NCI-H2196 treated with DMSO at 0.1 percent for 48 hours (cell line): ENCODE measurements around the gene SIRPD.
"Not testable (repeated sequence)": the region's sequence is repeated elsewhere in the genome, so short reads cannot be mapped to it uniquely, and the experiment has no call there.

Experiments used
- DNase-seq: peaks from one replicate; lab custom pipeline; 2025; ENCODE audit not compliant: unreplicated experiment; lab: John Stamatoyannopoulos, UW

The SIRPD gene

DNA sequence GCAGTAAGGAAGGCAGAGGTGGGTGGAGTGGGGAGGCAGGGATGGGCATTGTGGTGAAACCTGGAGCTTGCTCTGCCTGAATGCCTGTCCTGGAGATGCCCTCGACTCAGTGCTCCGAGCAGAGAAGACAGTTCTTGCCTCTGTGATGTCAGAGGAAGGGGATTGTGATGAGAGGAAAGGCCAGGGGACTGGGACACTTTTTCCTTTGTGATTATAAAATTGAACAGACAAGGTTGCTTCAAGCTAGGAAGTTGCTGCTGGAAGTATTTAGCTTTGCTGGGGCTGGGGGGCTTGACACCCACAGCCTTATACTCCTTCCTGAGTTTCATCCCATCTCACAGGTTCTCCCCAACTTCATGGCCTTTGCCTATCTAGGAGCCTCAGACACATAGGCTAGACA is at the start of gene SIRPD:
TSS of gene SIRPD (minus strand) at position 101 of the 400 bp plus-strand sequence. CDS start at position 49, 52 bp downstream.
- DNase-seq = no peak

DNA sequence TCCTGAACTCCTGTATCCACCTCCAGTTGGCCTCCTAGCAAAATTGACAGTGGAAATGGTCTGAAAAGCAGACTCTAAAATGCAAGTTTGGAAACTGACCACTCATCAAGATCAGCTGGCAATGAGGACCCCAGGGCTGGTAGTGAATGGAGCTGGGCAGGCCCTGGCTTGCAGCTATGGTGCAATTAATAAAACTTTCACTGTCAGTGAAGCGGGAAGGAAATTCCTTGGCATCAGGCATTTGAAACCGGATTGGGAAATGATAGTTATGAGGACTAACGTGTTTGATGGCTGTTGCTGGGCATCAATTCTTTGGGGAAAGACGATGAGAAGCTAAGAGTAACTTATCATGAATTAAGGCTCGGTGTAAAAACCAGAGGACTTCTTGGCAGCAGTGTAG is 43.2 kb upstream of the SIRPD start:
- DNase-seq = no peak

DNA sequence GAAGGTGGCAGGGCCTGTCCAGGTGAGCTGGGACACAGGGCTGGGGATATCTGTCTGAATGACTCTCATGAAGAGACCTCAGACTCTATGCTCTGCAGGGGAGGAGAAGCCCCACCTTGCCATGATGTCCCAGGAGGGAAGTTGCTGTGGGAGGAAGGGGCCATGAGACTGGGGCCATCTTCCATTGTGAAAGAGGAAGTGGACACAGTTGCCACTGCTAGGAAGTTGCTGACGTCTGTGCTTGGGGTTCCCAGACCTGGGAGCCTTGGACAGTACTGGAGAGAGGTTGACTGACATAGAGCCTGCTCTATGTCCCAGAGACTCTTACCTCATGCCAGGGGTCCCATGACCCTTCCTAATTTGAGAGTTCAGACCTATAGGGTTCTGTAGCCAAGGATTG is 37.8 kb upstream of the SIRPD start:
- DNase-seq = no peak

DNA sequence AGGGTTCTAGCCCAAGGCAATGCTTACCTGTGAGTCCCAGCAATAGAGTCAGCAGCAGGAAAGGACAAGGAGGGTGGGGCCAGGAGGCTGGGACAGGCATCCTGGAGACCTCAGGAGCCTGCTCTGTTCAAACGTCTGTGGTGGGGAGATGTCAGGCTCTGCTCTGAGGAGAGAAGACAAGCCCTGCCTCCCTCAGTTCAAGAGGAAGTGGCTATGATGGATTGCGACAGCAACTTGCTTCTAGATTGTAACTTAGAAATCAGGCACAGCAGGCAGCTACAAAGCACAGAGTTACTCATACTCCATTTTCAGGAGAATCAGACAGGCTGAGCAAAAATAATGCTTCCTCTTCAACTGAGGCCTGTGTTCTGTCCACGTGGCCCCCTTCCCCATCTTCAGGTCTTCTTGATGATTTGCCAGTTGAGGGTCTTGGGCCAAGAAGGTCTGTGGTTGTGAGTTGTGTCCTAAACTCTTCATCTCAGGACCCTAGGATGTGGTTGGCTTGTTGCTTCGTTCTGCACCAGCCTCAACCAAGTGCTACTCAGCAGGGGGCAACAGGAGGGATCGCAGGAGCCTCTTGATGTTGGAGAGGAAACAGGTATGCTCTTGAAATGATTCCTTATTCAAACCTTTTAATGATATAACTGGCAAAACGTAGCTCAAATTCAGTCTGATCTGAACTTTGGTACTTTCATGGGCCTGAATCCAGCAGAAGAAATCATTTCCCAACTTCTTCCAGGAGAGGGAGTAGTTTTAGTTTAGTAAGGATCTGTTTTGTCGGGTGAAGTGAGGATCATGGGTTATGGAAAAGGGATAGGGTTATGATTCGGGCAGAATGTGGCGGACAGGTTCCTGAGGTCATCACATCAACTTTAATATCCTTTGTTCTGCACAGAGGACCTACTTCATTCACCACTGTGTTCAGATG is 31.3 kb upstream of the SIRPD start:
- DNase-seq = no peak

DNA sequence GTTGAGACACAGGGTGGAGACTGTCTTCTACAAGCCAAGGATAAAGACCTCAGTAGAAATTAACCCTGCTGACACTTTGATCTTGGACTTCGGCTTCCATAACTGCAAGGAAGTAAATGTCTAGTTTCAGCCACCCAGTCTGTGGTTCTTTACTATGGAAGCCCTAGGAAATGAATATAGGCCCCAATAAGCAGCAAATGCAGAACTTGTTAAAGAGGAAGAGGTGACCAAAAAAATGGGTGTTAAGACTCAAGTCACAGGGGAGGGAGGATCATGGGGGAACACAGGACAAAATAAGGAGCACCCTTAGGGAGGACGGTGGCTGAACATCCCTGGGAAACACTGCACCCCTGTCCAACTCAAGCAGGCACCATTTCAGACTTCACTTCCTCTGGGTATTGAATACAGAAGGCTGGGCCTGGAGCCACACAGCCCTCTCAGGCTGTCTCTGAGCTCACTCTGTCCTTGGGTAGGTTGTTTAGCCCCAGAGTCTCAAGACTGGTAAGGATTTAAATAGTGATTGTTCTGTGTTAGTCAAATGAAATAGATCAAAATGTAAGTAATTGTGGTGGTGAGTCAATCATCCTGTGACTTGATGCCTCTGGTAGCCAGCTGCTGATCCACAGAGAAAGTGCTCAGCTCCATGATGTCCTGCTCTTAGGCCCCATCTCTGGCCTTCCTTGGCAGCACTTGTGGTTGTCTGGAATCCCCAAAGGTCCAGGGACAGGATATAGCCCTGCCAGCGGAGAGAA is 30.5 kb upstream of the SIRPD start:
- no peak for DNase-seq

DNA sequence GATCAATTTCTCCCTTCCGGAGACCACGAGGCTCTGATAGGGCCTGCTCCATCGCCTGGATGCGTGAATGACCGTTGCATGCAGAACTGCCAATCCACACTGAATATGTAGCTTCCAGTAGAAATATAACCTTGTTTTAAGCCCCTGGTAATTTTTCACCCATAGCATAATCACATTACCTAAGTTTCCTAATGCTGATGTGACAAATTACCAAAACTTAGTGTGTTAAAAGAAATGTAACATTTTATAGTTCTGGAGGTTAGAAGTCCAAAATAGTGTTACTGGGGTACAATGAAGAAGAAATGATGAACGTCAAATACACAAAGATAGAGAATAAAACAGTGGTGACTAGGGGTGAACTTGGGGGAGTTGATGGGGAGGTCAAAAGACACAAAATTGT is 22.0 kb upstream of the SIRPD start:
- DNase-seq = no peak

DNA sequence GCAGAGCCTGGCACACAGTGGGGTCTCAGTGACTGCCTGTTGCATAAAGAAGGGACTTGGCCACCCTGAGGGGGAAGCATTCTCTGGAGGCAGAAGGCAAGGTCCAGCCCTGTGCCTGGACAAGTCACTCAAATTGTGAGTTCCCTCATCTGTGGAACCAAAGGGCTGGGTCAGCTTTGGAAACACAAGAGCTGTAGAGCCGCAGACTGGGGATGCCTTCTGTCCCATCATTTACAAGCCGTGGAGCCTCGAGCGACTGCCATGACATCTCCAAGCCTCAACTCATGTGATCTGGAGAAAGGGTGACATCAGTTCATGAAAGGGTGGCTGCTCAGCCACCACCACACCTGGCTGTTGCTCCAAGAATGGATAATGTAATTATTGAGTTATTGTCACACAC is 20.4 kb upstream of the SIRPD start:
- DNase-seq = no peak

DNA sequence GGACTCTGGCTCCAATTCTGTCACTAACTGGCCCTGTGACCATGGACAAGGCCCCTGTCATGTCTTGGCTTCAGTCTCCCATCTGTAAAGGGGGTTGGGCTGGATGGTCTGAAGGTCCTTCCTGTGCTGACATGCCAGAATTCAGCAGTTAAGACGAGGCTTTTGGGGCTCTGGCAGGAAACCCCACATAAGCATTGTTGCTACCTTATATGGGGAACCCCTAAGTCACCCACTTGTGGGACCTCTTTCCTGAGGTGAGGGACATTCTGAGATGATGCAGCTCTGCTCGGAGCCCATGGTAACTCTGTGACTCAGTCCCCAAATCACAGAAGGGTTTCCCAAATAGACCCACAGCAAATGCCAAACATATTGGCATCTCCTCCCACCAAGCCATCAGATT is 19.8 kb upstream of the SIRPD start:
- DNase-seq = not testable (repeated sequence)

DNA sequence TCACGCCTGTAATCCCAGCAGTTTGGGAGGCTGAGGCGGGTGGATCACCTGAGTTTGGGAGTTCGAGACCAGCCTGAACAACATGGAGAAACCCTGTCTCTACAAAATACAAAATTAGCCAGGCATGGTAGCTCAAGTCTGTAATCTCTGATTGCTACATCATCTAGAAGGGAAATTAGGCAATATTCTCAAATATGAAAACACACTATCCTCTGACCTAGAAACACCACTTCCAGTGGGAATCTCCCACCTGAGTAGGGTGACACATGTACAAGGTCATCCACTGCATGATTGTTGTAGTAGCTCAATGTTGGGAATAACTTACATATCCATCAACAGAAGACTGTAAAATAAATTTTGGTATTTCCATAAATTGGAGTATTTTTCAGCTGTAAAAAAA is 19.1 kb upstream of the SIRPD start:
- no peak for DNase-seq

DNA sequence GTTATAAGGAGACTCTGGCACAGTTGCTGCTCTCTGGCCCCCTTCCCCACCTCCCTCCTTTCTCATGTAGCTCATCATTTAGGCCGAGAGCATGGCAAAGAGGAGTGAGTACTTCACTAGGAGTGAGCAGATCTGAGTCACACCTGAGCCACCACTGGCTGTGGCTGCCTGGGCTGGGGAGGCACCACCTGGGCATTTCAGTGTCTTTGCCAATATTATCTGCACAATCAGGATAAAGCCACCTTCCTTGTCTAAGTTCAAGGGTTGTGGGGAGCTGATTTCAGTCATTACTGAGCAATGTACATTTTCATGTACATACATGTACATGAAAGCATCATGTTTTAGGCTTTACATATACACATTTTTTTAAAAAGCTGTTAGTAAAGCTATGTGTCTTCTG is 18.5 kb upstream of the SIRPD start:
- DNase-seq = not testable (repeated sequence)

DNA sequence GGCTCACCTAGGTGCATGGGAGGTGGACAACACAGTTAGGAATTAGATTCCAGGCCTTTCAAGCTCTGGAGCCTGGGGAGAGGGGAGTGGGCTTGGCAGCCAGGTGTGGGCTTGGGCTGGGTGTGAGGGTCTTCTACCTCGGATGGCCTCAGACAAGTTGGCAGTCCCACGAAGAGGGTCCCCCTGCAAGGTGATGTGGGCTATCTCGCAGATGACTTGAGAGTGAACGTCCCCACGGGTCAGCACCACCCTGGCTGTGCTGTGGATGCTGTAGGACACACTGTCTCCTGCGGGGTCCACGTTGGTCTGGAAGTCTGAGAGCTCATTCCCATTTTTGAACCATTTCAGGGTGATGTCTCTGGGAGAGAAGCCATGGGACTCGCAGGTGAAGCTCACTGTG is 14.1 kb upstream of the SIRPD start:
- DNase-seq = not testable (repeated sequence)

DNA sequence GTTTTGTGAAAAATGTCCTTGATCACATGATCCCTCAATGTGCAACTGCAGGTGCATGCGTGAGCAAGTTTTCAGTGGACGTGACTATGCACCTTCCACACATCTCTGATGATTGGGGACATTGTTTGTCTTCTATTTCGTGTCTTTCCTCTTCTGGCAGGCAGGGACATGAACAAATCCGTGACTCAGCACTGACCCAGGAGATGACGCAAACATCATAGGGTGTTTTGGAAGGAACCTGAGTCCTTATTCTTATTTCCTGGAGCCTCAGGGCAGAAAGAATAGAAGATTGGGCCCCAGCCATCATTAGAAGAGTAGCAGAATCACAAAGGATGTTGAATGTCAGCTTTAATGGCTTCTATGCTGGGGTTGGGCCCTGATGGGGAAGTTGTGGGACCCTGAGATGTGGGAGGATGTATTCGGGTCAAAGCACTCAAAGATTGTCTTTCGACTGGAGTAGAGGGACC is 11.9 kb upstream of the SIRPD start:
- no peak for DNase-seq

DNA sequence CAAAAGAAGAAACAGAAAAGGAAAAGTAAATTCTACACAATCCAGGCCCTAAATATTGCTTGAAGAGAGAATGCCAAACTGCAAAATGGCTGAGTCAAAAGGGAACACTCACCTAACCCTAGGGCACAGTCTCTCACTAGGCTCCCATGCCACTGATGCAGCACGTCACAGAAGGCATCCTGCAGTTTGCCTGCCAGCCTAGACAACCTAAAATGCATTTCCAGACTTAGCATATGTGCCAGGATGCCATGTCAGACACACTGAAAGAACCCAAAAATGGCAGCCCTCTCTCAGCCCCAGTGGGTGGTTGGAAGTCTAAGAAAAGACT is 10.6 kb upstream of the SIRPD start:
- no peak for DNase-seq

DNA sequence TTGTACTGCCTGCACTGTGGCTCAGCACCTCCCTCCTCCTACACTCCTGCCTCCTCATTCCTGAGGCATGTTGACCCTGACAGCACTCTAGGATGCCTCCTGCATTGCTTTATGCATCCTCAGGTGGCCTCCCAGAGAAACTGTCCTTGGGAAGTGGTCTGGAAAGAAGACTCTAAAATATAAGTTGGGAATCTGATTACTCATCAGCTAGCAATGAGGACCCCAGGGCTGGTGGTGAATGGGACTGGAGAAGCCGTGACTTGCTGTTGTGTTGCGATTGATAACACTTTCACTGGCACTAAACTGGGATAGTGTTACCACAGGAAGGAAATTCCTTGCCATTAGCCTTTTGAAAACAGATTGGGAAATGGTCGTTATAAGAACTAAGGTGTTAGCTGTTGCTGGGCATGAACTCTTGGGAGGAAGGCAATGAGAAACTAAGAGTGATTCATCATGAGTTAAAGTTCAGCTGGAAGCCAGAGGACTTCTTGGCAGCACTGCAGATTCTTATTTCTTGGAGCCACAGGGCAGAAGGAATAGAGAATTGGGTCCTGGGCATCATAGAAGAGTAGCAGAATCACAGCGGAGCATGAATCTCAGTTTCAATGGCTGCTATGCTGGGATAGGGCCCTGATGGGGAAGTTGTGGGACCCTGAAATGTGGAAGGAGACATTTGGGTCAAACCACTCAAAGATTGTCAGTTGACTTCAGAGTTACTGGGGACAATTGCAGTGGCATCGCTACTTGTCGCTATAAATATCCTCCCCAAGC is 10.1 kb upstream of the SIRPD start:
- no peak for DNase-seq

DNA sequence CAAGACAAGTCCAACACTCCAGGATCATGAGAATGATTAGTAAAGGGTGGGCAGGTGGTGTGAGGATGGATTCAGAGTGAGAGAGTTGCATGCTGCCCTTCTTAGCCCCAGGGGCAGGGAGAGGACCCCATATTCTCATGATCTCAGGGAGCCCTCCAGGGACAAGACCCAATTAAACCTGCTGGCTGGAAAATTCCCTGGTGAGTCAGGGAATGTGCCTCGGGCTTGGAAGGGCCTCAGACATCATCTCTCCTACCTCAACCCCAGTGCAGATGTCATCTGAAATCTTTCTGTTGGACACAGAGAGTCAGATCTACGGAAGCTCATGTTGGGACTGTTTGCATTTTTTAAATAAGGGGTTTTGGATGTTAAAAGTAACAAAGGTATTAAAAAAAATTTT is 9.2 kb upstream of the SIRPD start:
- DNase-seq = no peak

DNA sequence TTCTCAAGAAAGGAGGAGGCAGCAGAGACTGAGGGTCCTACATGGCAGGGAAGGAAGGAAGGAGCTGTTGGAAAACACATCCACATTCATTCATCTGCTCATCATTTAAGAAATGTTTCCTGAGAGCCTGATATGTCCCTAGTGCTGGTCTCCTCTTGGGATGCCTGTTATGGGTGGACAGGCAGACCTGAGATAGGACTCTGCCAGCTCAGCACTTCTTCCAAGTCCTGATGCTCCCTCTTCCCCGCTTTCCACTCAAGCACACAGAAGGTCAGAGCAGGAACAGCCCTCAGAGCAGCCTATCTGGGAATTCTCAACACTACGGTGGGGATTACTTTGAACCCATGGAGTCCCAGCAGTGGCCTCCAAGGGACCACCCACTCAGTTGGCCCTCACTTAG is 8.0 kb upstream of the SIRPD start:
- no peak for DNase-seq

DNA sequence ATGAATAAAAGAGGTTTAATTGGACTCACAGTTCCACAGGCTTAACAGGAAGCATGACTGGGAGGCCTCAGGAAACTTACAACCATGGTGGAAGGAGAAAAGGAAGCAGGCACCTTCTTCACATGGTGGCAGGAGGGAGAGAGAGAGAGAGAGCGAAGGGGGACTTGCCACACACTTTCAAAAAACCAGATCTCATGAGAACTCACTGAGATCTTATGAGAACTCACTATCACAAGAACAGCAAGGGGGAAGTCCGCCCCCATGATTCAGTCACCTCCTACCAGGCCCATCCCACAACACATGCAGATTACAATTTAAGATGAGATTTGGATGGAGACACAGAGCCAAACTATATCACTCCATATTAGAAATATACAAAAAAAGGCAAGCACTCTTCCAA is 6.1 kb upstream of the SIRPD start:
- DNase-seq = no peak

DNA sequence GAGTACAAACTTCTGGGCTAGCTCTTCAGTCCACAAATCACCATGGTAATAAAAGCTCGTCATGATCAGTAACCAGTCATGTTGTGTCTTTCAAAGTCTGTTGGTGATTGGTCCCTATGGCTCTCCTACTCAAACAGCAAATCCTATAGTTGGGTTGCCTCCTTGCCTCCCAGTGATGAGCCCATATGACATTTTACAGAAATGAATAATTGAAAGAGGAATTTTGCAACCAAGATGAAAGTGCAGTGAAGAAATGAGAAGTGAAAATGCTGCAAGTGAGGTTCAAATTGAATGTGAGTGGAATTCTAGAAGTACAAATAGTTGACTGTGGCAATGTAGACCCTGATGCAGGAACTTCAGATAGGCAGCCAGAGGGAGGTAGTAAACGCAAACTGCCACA is 5.1 kb upstream of the SIRPD start:
- no peak for DNase-seq

DNA sequence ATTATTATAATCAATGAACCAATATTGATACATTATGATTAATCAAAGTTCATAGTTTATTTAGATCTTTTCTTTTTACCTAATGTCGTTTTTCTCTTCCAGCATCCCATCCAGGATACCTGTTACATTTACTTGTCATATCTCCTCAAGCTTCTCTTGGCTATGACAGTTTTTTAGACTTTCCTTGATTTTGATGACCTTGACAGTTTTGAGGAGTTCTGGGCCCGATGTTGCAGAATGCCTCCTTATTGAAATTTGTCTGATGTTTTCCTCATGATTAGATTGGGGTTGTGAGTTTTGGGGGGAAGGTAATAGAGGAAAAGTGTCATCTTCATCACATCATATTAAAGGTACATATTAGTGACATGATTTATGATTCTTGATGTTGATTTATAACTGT is 3.8 kb upstream of the SIRPD start:
- no peak for DNase-seq

DNA sequence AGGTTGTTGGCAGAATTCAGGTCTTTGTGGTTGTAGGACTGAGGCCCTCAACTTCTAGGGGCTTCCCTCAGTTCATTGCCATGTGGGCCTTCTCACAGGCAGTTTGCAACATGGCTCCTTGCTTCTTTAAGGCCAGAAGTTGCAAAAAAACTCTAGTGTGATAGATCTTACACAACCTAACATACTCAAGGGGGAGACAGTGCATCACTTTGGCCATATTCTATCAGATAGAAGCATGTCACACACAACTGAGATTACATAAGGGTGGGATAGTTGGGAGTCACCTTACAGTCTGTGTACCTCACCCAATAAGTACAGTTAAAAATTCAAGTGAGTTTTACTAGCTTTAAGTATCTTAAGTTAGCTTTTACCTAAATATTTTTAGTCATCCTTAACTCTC is 1.6 kb downstream of the SIRPD start:
- DNase-seq = no peak

DNA sequence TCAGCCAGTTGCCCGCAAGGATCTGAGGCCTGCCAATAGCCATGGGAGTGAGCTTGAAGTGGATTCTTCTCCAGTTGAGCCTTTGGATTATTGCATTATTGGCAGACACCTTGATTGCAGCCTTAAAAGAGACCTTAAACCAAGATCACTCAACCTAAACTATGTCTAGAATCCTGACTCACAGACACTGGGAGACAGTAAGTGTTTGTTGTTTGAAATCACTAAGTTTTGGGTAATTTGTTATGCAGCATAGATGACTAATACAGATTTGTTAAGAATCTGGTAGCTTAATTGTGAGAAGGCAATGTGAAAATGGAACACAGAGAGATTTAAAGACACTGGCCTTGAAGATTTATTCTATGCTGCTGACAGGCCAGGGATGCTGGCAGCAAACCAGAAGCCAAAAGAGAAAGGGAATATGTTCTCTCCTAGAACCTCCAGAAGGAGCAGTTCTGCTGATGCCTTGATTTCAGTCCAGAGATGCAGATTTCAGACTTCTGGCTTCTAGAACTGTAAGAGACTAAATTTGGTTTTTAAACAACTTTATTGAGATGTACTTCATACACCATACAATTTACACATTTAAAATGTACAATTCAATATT is 17.6 kb downstream of the SIRPD start:
- DNase-seq = no peak
